ENCODE measurements around the gene PPFIA4.

PPFIA4 gene

GRCh38 chr1:203116091-203116820 is 90.0 kb downstream of the PPFIA4 start:
- no peaks in the 10 kb centered on the region for H3K9me3 ChIP-seq (ENCODE audit: control insufficient read depth in 1 of 2, low read length in 2 of 2)
- H3K36me3 ChIP-seq (ENCODE audit: control insufficient read depth in 1 of 2, insufficient read depth in 2 of 2, low read length in 2 of 2), result no peaks in the 10 kb centered on the region
- no peak overlapping the region for H3K9ac ChIP-seq (ENCODE audit: low read depth in 1 of 2, low read length in 2 of 2)
- H3K4me3 ChIP-seq (ENCODE audit: low read depth in 1 of 2, low read length in 2 of 2), result no peak overlapping the region
- peaks cover 25 to 41% of the 10 kb centered on the region in 2 donors for H3K27me3 ChIP-seq (ENCODE audit: control insufficient read depth in 1 of 2, insufficient read depth in 2 of 2, low read length in 2 of 2)
- peaks cover 0 to 3% of the 10 kb centered on the region in 2 donors for H3K4me1 ChIP-seq (ENCODE audit: control insufficient read depth in 1 of 2, insufficient read depth in 2 of 2, low read length in 2 of 2)
- no peak overlapping the region for H3K27ac ChIP-seq (ENCODE audit: low read depth, low read length)

DNA sequence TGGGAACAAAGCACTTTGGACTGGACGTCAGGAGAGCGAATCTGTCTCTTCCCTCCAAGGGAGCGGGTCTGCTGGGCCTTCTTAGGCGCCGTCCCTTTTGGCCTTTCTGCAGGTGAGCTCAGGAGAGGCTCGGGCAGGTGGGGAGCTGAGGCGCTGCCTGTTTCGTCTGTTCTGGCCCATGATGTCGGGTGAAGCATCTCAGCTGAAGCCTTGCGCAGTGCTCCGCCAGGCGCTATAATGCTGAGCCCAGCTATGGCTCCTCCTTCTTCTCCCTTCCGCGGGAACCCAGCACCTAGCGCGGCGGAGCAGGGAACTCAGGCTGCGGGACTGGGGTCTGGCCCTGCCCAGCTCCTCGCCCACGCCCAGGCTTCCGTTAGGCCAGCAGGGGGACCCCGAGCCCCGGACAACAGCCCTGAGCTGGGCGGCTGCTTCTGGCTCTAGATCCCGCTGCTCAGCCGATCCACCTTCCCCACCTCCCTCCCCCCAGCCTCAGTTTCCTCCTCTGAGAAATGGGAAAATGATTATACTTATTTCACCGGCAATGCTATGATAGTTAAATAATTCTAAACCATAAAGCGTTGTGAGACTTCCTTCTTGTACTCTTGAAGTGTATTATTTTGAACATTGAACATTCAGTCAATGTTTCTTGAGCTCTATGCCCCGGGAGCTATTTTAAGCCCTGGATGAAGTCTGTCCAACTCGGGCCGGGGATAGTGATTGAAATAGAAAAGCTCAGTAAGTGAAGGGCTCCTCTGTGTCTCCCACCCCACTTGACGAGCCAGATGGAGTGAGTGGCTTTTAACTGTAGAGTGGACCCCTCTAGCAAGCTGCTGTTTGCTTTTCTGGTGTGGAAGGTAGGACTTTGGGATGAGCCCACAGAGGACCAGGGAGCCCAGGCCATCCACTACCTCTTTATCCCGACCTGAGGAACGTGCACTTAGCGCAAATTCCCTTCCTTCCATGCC is 91.6 kb downstream of the PPFIA4 start:
- Histone ChIP-seq H3K27ac (ENCODE audit: low read depth, low read length) (no peak overlapping the region), H3K4me3 (ENCODE audit: low read depth in 1 of 2, low read length in 2 of 2) (no peak overlapping the region), H3K4me1 (ENCODE audit: control insufficient read depth in 1 of 2, insufficient read depth in 2 of 2, low read length in 2 of 2) (peaks cover 0 to 3% of the 10 kb centered on the region in 2 donors), H3K36me3 (ENCODE audit: control insufficient read depth in 1 of 2, insufficient read depth in 2 of 2, low read length in 2 of 2) (no peaks in the 10 kb centered on the region), H3K9me3 (ENCODE audit: control insufficient read depth in 1 of 2, low read length in 2 of 2) (no peaks in the 10 kb centered on the region), H3K9ac (ENCODE audit: low read depth in 1 of 2, low read length in 2 of 2) (no peak overlapping the region), H3K27me3 (ENCODE audit: control insufficient read depth in 1 of 2, insufficient read depth in 2 of 2, low read length in 2 of 2) (peaks cover 30 to 41% of the 10 kb centered on the region in 2 donors)

DNA sequence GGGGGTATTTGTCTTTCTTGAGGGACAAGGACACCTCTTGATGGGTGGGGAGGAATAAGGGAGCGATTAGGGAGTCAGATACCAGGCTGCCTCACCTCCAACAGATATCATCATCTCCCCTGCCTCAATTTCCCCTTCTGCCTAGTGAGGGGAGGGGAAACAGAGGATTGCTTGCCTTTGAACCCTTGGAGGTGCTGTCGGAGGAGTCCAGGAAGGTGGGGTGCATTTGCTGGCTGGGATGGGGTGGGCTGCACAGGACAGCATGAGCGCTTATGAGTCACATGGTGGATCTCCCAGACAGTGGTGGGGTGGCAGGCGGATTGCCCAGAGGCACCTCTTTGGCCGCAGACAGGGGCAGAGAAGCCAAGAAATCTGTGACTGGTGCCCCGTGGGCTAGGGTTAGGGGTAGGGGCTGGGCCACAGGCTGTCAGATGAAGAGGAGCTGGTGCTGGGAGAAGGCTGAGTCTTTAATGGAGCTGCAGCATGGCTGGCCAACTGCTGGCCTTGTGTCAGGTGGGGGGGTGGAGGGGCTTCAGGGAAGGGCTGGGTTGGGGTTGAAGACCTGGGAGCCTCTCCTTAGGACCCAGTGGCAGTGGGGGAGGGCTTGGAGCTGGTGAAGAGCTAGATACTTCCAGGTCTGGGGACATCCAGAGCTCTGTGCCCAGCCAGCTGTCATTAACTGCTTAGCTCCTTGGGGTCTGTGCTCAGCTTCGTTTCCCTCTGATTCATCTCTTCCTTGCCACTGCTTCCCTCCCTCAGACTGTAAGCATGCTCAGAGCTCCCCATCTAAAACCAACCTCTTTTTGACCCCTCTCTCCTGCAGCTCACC is 94.2 kb downstream of the PPFIA4 start:
- H3K9ac ChIP-seq (ENCODE audit: low read depth in 1 of 2, low read length in 2 of 2), result no peak overlapping the region
- no peaks in the 10 kb centered on the region for H3K9me3 ChIP-seq (ENCODE audit: control insufficient read depth in 1 of 2, low read length in 2 of 2)
- H3K4me1 ChIP-seq (ENCODE audit: control insufficient read depth in 1 of 2, insufficient read depth in 2 of 2, low read length in 2 of 2), result peaks cover 0 to 3% of the 10 kb centered on the region in 2 donors
- no peak overlapping the region for H3K27ac ChIP-seq (ENCODE audit: low read depth, low read length)
- H3K4me3 ChIP-seq (ENCODE audit: low read depth in 1 of 2, low read length in 2 of 2), result no peak overlapping the region
- H3K27me3 ChIP-seq (ENCODE audit: control insufficient read depth in 1 of 2, insufficient read depth in 2 of 2, low read length in 2 of 2), result peaks cover 30 to 40% of the 10 kb centered on the region in 2 donors
- no peaks in the 10 kb centered on the region for H3K36me3 ChIP-seq (ENCODE audit: control insufficient read depth in 1 of 2, insufficient read depth in 2 of 2, low read length in 2 of 2)

GRCh38 chr1:203121186-203122015 is 95.1 kb downstream of the PPFIA4 start:
- Histone ChIP-seq H3K36me3 (ENCODE audit: control insufficient read depth in 1 of 2, insufficient read depth in 2 of 2, low read length in 2 of 2) (no peaks in the 10 kb centered on the region), H3K4me3 (ENCODE audit: low read depth in 1 of 2, low read length in 2 of 2) (no peak overlapping the region), H3K9ac (ENCODE audit: low read depth in 1 of 2, low read length in 2 of 2) (no peak overlapping the region), H3K4me1 (ENCODE audit: control insufficient read depth in 1 of 2, insufficient read depth in 2 of 2, low read length in 2 of 2) (peaks cover 0 to 7% of the 10 kb centered on the region in 2 donors), H3K27ac (ENCODE audit: low read depth, low read length) (no peak overlapping the region), H3K9me3 (ENCODE audit: control insufficient read depth in 1 of 2, low read length in 2 of 2) (no peaks in the 10 kb centered on the region), H3K27me3 (ENCODE audit: control insufficient read depth in 1 of 2, insufficient read depth in 2 of 2, low read length in 2 of 2) (peaks cover 28 to 41% of the 10 kb centered on the region in 2 donors)

GRCh38 chr1:203122159-203122558 is 95.9 kb downstream of the PPFIA4 start:
- Histone ChIP-seq H3K4me3 (ENCODE audit: low read depth in 1 of 2, low read length in 2 of 2) (no peak overlapping the region), H3K27me3 (ENCODE audit: control insufficient read depth in 1 of 2, insufficient read depth in 2 of 2, low read length in 2 of 2) (peaks cover 29 to 48% of the 10 kb centered on the region in 2 donors), H3K9me3 (ENCODE audit: control insufficient read depth in 1 of 2, low read length in 2 of 2) (no peaks in the 10 kb centered on the region), H3K36me3 (ENCODE audit: control insufficient read depth in 1 of 2, insufficient read depth in 2 of 2, low read length in 2 of 2) (no peaks in the 10 kb centered on the region), H3K27ac (ENCODE audit: low read depth, low read length) (no peak overlapping the region), H3K4me1 (ENCODE audit: control insufficient read depth in 1 of 2, insufficient read depth in 2 of 2, low read length in 2 of 2) (peaks cover 7 to 14% of the 10 kb centered on the region in 2 donors), H3K9ac (ENCODE audit: low read depth in 1 of 2, low read length in 2 of 2) (no peak overlapping the region)

DNA sequence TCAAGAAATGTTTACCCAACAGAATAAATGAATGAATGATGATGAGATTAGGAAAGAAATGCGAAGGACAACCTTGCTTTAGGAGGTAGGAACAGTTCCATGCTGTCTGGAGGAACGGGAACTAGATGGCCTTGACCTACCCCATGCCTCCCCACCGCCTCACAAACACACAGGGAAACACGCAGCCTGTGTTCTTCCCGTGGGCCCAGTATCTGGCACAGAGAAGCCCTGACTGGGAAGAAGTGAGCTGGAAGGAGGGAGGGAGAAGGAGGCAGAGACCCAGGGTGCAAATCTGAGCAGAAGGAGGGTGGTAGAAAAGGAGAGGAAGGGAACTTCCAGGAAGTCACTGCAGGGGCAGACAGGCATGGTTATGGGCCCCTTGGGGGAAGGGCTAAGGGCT is 97.7 kb downstream of the PPFIA4 start:
- Histone ChIP-seq H3K4me1 (ENCODE audit: control insufficient read depth in 1 of 2, insufficient read depth in 2 of 2, low read length in 2 of 2) (peaks cover 14 to 23% of the 10 kb centered on the region in 2 donors), H3K9me3 (ENCODE audit: control insufficient read depth in 1 of 2, low read length in 2 of 2) (no peaks in the 10 kb centered on the region), H3K27me3 (ENCODE audit: control insufficient read depth in 1 of 2, insufficient read depth in 2 of 2, low read length in 2 of 2) (peaks cover 20 to 40% of the 10 kb centered on the region in 2 donors), H3K4me3 (ENCODE audit: low read depth in 1 of 2, low read length in 2 of 2) (no peak overlapping the region), H3K27ac (ENCODE audit: low read depth, low read length) (no peak overlapping the region), H3K9ac (ENCODE audit: low read depth in 1 of 2, low read length in 2 of 2) (no peak overlapping the region), H3K36me3 (ENCODE audit: control insufficient read depth in 1 of 2, insufficient read depth in 2 of 2, low read length in 2 of 2) (no peaks in the 10 kb centered on the region)

GRCh38 chr1:203124546-203125317 is 98.4 kb downstream of the PPFIA4 start:
- Histone ChIP-seq H3K9ac (ENCODE audit: low read depth in 1 of 2, low read length in 2 of 2) (no peak overlapping the region), H3K36me3 (ENCODE audit: control insufficient read depth in 1 of 2, insufficient read depth in 2 of 2, low read length in 2 of 2) (no peaks in the 10 kb centered on the region), H3K27ac (ENCODE audit: low read depth, low read length) (no peak overlapping the region), H3K4me1 (ENCODE audit: control insufficient read depth in 1 of 2, insufficient read depth in 2 of 2, low read length in 2 of 2) (peaks cover 14 to 30% of the 10 kb centered on the region in 2 donors), H3K27me3 (ENCODE audit: control insufficient read depth in 1 of 2, insufficient read depth in 2 of 2, low read length in 2 of 2) (peaks cover 20 to 39% of the 10 kb centered on the region in 2 donors), H3K4me3 (ENCODE audit: low read depth in 1 of 2, low read length in 2 of 2) (no peak overlapping the region), H3K9me3 (ENCODE audit: control insufficient read depth in 1 of 2, low read length in 2 of 2) (no peaks in the 10 kb centered on the region)

- Histone ChIP-seq H3K9ac (ENCODE audit: low read depth in 1 of 2, low read length in 2 of 2) (no peak overlapping the region), H3K4me3 (ENCODE audit: low read depth in 1 of 2, low read length in 2 of 2) (no peak overlapping the region), H3K27ac (ENCODE audit: low read depth, low read length) (no peak overlapping the region), H3K36me3 (ENCODE audit: control insufficient read depth in 1 of 2, insufficient read depth in 2 of 2, low read length in 2 of 2) (no peaks in the 10 kb centered on the region), H3K27me3 (ENCODE audit: control insufficient read depth in 1 of 2, insufficient read depth in 2 of 2, low read length in 2 of 2) (peaks cover 16 to 37% of the 10 kb centered on the region in 2 donors), H3K9me3 (ENCODE audit: control insufficient read depth in 1 of 2, low read length in 2 of 2) (no peaks in the 10 kb centered on the region), H3K4me1 (ENCODE audit: control insufficient read depth in 1 of 2, insufficient read depth in 2 of 2, low read length in 2 of 2) (peaks cover 14 to 30% of the 10 kb centered on the region in 2 donors)
Observed at GRCh38 chr1:203126151-203126865, 100.0 kb downstream of the PPFIA4 start.
